GM12878 (cell line): ENCODE measurements around the gene NOTCH3. TPM values are rescaled to one million over a fixed set of nuclear protein-coding genes. Genes with fewer than 3 reads are reported as not detected.

ENCODE experiments used
- ATAC-seq: fragments of 200-7000 bp; cut with Tn5 transposase; 3 replicates; pipeline ENCODE4 v1.9.1; 2020; ENCODE audit warnings: mild to moderate bottlenecking, moderate library complexity
- BruUV-seq: library from RNA; stranded (reverse); fragments of 400-500 nt; replicated peaks from 2 replicates; lab custom pipeline; 2021; lab: Mats Ljungman, UMichigan
- CTCF ChIA-PET: fragments of 300-600 bp; sonication (Branson Sonifier 250); formaldehyde crosslinking; extraction: SDS; loops from one replicate; lab custom pipeline; 2021; ENCODE audit warnings: inconsistent platforms; lab: Yijun Ruan, JAX
- POLR2A ChIA-PET: fragments of 350-600 bp; formaldehyde crosslinking; extraction: SDS; loops from one replicate; lab custom pipeline; 2021; ENCODE audit warnings: inconsistent platforms; lab: Charles Lee
- RAD21 ChIA-PET: fragments of 300-600 bp; sonication (Branson Sonifier 250); formaldehyde crosslinking; loops from one replicate; lab custom pipeline; 2023; ENCODE audit warnings: antibody characterized with exemption; ENCODE audit not compliant: unreplicated experiment; lab: Charles Lee
- SMC1A ChIA-PET: fragments of 300-600 bp; sonication (Branson Sonifier 250); formaldehyde crosslinking; loops from one replicate; lab custom pipeline; 2023; ENCODE audit not compliant: unreplicated experiment, uncharacterized antibody; lab: Charles Lee
- DNase-seq: peaks from one replicate; pipeline ENCODE4 v3.0.0-alpha.2; 2011; ENCODE audit warnings: low read depth, low spot score
- FAIRE-seq: peaks from 3 replicates; lab custom pipeline; 2011; peaks lifted over from hg19 to GRCh38; lab: Jason Lieb, UNC
- H2AFZ ChIP-seq: 2 replicates; pipeline ENCODE4 v1.6.0; 2011; ENCODE audit warnings: low read depth, low read length, control low read depth; ENCODE audit not compliant: control insufficient read depth
- H3K27ac ChIP-seq: 2 replicates; pipeline ENCODE4 v1.5.1; 2011; ENCODE audit warnings: control low read depth; ENCODE audit not compliant: control insufficient read depth, insufficient read depth
- H3K27me3 ChIP-seq, 2 experiments: replicated peaks in 1 of 2; 2 replicates each; pipeline versions ENCODE4 v1.6.0 to v1.6.1; 2011; ENCODE audit warnings: low read length in 1 of 2; ENCODE audit not compliant: control insufficient read depth in 2 of 2, insufficient read depth in 2 of 2
- H3K36me3 ChIP-seq, 2 experiments: 2 replicates each; pipeline ENCODE4 v1.5.1; 2011; ENCODE audit warnings: low read length in 1 of 2; ENCODE audit not compliant: control insufficient read depth in 2 of 2, insufficient read depth in 2 of 2
- H3K4me1 ChIP-seq: 2 replicates; pipeline ENCODE4 v1.6.1; 2011; ENCODE audit warnings: mild to moderate bottlenecking, low read length, moderate library complexity, mixed read lengths; ENCODE audit not compliant: control insufficient read depth, insufficient read depth
- H3K4me2 ChIP-seq: 2 replicates; pipeline ENCODE4 v1.6.0; 2011; ENCODE audit warnings: control low read depth; ENCODE audit not compliant: control insufficient read depth, insufficient read depth
- H3K4me3 ChIP-seq: fragments of 200-600 bp; sonication (generic); 2 replicates; pipeline ENCODE4 v1.5.1; 2016
- H3K79me2 ChIP-seq: 2 replicates; pipeline ENCODE4 v1.6.0; 2011; ENCODE audit warnings: low read length; ENCODE audit not compliant: control insufficient read depth, insufficient read depth
- H3K9ac ChIP-seq: 2 replicates; pipeline ENCODE4 v1.8.0; 2011; ENCODE audit warnings: low read length, control low read depth, mixed read lengths; ENCODE audit not compliant: control insufficient read depth, insufficient read depth
- H3K9me3 ChIP-seq: replicated peaks from 3 replicates; pipeline ENCODE4 v1.5.1; 2011; ENCODE audit warnings: mild to moderate bottlenecking, low read length; ENCODE audit not compliant: control insufficient read depth, insufficient read depth
- H4K20me1 ChIP-seq: 2 replicates; pipeline ENCODE4 v1.6.0; 2011; ENCODE audit not compliant: control insufficient read depth, insufficient read depth
- ATF7 ChIP-seq: fragments of 450-650 bp; IDR thresholded peaks from 2 replicates; pipeline ENCODE4 v1.6.1; 2016; ENCODE audit warnings: low read depth, mild to moderate bottlenecking
- BACH1 ChIP-seq: fragments of 450-650 bp; IDR thresholded peaks from 2 replicates; pipeline ENCODE4 v1.6.1; 2017; ENCODE audit warnings: mild to moderate bottlenecking, borderline replicate concordance
- CHD1 ChIP-seq: IDR thresholded peaks from 2 replicates; pipeline ENCODE4 v1.6.1; 2012; ENCODE audit warnings: low read depth, low read length, improper control_type of control experiment
- HCFC1 ChIP-seq: fragments of 150-350 bp; IDR thresholded peaks from 2 replicates; pipeline ENCODE4 v1.6.1; 2014; ENCODE audit warnings: low read length
- HDAC2 ChIP-seq: fragments of 200-600 bp; sonication (generic); IDR thresholded peaks from 2 replicates; pipeline ENCODE4 v1.6.1; 2017
- LARP7 ChIP-seq: fragments of 450-650 bp; IDR thresholded peaks from 2 replicates; pipeline ENCODE4 v1.6.1; 2017; ENCODE audit warnings: mild to moderate bottlenecking
- NR2C1 ChIP-seq: fragments of 450-650 bp; IDR thresholded peaks from 2 replicates; pipeline ENCODE4 v1.6.1; 2017; ENCODE audit warnings: antibody characterized with exemption, mild to moderate bottlenecking, moderate library complexity
- RCOR1 ChIP-seq: conservative IDR thresholded peaks from 2 replicates; pipeline ENCODE4 v1.6.1; 2012; ENCODE audit warnings: low read depth, low read length, improper control_type of control experiment
- SMC3 ChIP-seq: IDR thresholded peaks from 2 replicates; pipeline ENCODE4 v1.6.1; 2011; ENCODE audit warnings: low read length, improper control_type of control experiment, borderline replicate concordance
- TCF7 ChIP-seq: IDR thresholded peaks from 2 replicates; pipeline ENCODE4 v1.6.1; 2014; ENCODE audit warnings: antibody characterized with exemption, borderline replicate concordance
- ZNF207 ChIP-seq: fragments of 450-650 bp; IDR thresholded peaks from 2 replicates; pipeline ENCODE4 v1.6.1; 2014; ENCODE audit warnings: antibody characterized with exemption, mild to moderate bottlenecking, borderline replicate concordance
- ZSCAN29 ChIP-seq: fragments of 450-650 bp; IDR thresholded peaks from 2 replicates; pipeline ENCODE4 v1.6.1; 2017; ENCODE audit warnings: mild to moderate bottlenecking, moderate library complexity
- WGBS: methylation state at CpG from one replicate; pipeline ENCODE4 v1.1.6; 2016; ENCODE audit warnings: low lambda C conversion rate; ENCODE audit not compliant: insufficient replicate concordance, insufficient coverage; ENCODE audit errors: missing lambda C conversion rate; 5-methylcytosine and 5-hydroxymethylcytosine counted together
- in situ Hi-C: fragments of 300-500 bp; cut with MboI; formaldehyde crosslinking; loops from 9 replicates; pipeline ENCODE4 v1.14.3; 2018; ENCODE audit warnings: mixed read lengths
- intact Hi-C: fragments of 100-400 bp; cut with micrococcal nuclease; formaldehyde crosslinking; loops from one replicate; pipeline ENCODE4 v1.14.2; 2022; ENCODE audit not compliant: unreplicated experiment
- polyA plus RNA-seq, 11 experiments: library from polyadenylated mRNA; depleted of rRNA in 4 of 11; unstranded in 6 of 11; stranded (reverse) in 5 of 11; fragments of >200 nt; fragmentation: Nextera tagmentation in 4 of 11; fragmentation: Illumina TruSeq in 1 of 11; extraction: Ambion mirVana in 4 of 11; extraction: Trizol in 1 of 11; gene quantifications; 1 replicate in 1 of 11; 2 replicates in 10 of 11; pipeline versions ENCODE4 v1.2.1 to v1.2.3, GENCODE V29; 2011 to 2016; ENCODE audit warnings: inconsistent platforms in 2 of 11, missing spikeins in 2 of 11, low read depth in 1 of 11
- total RNA-seq, 4 experiments: library from RNA; depleted of rRNA in 3 of 4; stranded (reverse); fragments of >200 nt in 3 of 4; fragmentation: Illumina TruSeq in 1 of 4; extraction: Trizol in 1 of 4; gene quantifications; 2 replicates each; pipeline versions ENCODE4 v1.2.1 to v1.2.3, GENCODE V29; 2013 to 2021
- TF ChIP-seq, protein P1 (sequence below): fragments of 150-350 bp; IDR thresholded peaks from 2 replicates; pipeline ENCODE4 v1.6.1; 2014; ENCODE audit warnings: mild to moderate bottlenecking, low read depth, low read length
- TF ChIP-seq, protein P2 (sequence below): IDR thresholded peaks from 2 replicates; pipeline ENCODE4 v1.6.1; 2011; ENCODE audit warnings: low read depth, mild to moderate bottlenecking, low read length, moderate library complexity, borderline replicate concordance; ENCODE audit errors: extremely low read depth
- TF ChIP-seq, protein P3 (sequence below): fragments of 450-650 bp; formaldehyde crosslinking; IDR thresholded peaks from 2 replicates; pipeline ENCODE4 v1.5.0; 2022; ENCODE audit warnings: mild to moderate bottlenecking, missing genetic modification characterization
- TF ChIP-seq, protein P4 (sequence below): fragments of 450-650 bp; IDR thresholded peaks from 2 replicates; pipeline ENCODE4 v1.6.1; 2016; ENCODE audit warnings: mild to moderate bottlenecking

NOTCH3 gene
- total and polyA plus RNA-seq, 10 of the 15 experiments (the other 5 are each of a cell fraction or from before 2014, with no cell fraction given), result 0.01 to 0.42 (median 0.10) TPM; not detected in 5

DNA sequence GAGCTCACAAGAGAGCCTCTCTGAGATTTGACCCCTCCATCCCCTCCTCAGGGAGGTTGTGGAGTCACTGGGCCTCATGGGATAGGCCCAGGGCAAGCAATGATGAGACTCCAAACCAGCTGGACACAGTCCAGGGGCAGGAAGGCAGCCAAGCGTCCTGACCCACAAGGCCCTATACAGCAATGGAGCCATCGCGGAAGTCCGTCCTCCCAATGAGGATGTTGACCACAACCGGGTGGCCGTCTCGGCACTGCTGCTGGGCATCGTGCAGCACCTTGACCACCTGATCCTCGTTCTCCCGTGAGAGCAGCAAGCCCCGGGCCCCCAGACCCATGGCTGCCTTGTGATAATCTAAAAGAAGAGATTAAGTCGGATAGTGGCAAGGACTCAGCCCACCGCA, 85.7 kb downstream of the NOTCH3 start:
- intact Hi-C loops (no loop called here), in situ Hi-C loops (no loop called here)
- Histone ChIP-seq H3K4me3 (no peak overlapping the region), H3K4me1 (no peaks in the 10 kb centered on the region), H3K9me3 (no peaks in the 10 kb centered on the region), H3K4me2 (no peak overlapping the region), H3K79me2 (no peaks in the 10 kb centered on the region), H3K36me3 (peaks cover 5 to 10% of the 10 kb centered on the region in 2 experiments; a peak in 3 of 4 replicates), H3K27me3 (no peaks in the 10 kb centered on the region), H3K9ac (no peak overlapping the region), H2AFZ (no peak overlapping the region), H3K27ac (no peak overlapping the region), H4K20me1 (no peaks in the 10 kb centered on the region)
- ChIA-PET SMC1A (no interaction called here), CTCF (no interaction called here), RAD21 (no interaction called here), POLR2A (no interaction called here)
- DNase-seq (no peak), FAIRE-seq (no peak), ATAC-seq (no peak)
- TF ChIP-seq ATF7, result no peak
- no peak for TF ChIP-seq CHD1
- TF ChIP-seq, protein P1, sequence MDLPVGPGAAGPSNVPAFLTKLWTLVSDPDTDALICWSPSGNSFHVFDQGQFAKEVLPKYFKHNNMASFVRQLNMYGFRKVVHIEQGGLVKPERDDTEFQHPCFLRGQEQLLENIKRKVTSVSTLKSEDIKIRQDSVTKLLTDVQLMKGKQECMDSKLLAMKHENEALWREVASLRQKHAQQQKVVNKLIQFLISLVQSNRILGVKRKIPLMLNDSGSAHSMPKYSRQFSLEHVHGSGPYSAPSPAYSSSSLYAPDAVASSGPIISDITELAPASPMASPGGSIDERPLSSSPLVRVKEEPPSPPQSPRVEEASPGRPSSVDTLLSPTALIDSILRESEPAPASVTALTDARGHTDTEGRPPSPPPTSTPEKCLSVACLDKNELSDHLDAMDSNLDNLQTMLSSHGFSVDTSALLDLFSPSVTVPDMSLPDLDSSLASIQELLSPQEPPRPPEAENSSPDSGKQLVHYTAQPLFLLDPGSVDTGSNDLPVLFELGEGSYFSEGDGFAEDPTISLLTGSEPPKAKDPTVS, result no peak
- no peak for TF ChIP-seq BACH1
- TF ChIP-seq RCOR1, result no peak
- TF ChIP-seq TCF7, result no peak
- TF ChIP-seq NR2C1, result no peak
- TF ChIP-seq ZNF207, result no peak
- TF ChIP-seq HCFC1, result no peak
- TF ChIP-seq SMC3, result no peak
- TF ChIP-seq HDAC2, result no peak
- TF ChIP-seq, protein P2, sequence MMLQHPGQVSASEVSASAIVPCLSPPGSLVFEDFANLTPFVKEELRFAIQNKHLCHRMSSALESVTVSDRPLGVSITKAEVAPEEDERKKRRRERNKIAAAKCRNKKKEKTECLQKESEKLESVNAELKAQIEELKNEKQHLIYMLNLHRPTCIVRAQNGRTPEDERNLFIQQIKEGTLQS, result no peak
- TF ChIP-seq, protein P3, sequence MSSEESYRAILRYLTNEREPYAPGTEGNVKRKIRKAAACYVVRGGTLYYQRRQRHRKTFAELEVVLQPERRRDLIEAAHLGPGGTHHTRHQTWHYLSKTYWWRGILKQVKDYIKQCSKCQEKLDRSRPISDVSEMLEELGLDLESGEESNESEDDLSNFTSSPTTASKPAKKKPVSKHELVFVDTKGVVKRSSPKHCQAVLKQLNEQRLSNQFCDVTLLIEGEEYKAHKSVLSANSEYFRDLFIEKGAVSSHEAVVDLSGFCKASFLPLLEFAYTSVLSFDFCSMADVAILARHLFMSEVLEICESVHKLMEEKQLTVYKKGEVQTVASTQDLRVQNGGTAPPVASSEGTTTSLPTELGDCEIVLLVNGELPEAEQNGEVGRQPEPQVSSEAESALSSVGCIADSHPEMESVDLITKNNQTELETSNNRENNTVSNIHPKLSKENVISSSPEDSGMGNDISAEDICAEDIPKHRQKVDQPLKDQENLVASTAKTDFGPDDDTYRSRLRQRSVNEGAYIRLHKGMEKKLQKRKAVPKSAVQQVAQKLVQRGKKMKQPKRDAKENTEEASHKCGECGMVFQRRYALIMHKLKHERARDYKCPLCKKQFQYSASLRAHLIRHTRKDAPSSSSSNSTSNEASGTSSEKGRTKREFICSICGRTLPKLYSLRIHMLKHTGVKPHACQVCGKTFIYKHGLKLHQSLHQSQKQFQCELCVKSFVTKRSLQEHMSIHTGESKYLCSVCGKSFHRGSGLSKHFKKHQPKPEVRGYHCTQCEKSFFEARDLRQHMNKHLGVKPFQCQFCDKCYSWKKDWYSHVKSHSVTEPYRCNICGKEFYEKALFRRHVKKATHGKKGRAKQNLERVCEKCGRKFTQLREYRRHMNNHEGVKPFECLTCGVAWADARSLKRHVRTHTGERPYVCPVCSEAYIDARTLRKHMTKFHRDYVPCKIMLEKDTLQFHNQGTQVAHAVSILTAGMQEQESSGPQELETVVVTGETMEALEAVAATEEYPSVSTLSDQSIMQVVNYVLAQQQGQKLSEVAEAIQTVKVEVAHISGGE, result no peak
- TF ChIP-seq LARP7, result no peak
- TF ChIP-seq, protein P4, sequence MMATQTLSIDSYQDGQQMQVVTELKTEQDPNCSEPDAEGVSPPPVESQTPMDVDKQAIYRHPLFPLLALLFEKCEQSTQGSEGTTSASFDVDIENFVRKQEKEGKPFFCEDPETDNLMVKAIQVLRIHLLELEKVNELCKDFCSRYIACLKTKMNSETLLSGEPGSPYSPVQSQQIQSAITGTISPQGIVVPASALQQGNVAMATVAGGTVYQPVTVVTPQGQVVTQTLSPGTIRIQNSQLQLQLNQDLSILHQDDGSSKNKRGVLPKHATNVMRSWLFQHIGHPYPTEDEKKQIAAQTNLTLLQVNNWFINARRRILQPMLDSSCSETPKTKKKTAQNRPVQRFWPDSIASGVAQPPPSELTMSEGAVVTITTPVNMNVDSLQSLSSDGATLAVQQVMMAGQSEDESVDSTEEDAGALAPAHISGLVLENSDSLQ, result no peak
- no peak for TF ChIP-seq ZSCAN29
- WGBS, result 98% methylated on average over 13 of the region's 13 CpGs
- no TSS peak for BruUV-seq
